Breast epithelium (tissue), 3 donors: ENCODE results near the gene PBXIP1.

Experiments used
- CTCF ChIP-seq, 3 donors: fragments of 450-650 bp; IDR thresholded peaks; one replicate each; pipeline ENCODE4 v1.5.1; 2016 to 2017; ENCODE audit warnings: antibody characterized with exemption in 3 of 3, mild to moderate bottlenecking in 3 of 3, moderate library complexity in 3 of 3
- POLR2A ChIP-seq: fragments of 450-650 bp; IDR thresholded peaks from one replicate; pipeline ENCODE4 v1.6.1; 2016; ENCODE audit warnings: antibody characterized with exemption, mild to moderate bottlenecking, moderate library complexity
- POLR2AphosphoS5 ChIP-seq, 3 donors: sonication (generic); formaldehyde crosslinking; IDR thresholded peaks; one replicate each; pipeline ENCODE4 v1.6.1; 2017; ENCODE audit warnings: antibody characterized with exemption in 3 of 3

- peak in 1 of 3 donors; percentile 44 for TF ChIP-seq CTCF (IDR thresholded peaks at IDR 0.05)
- peak in 2 of 3 donors; percentile 5 to 37 for TF ChIP-seq POLR2AphosphoS5 (IDR thresholded peaks at IDR 0.05)
- peak; percentile 38 for TF ChIP-seq POLR2A
Observed at GRCh38 chr1:154973344-154974101, 17.6 kb upstream of the PBXIP1 start.
